ENCODE results near the gene CATSPERE.

- TF ChIP-seq EZH2 (IDR thresholded peaks at IDR 0.05; ENCODE audit: insufficient read depth, low read length) (no peak), CTCF (IDR thresholded peaks at IDR 0.05; ENCODE audit: insufficient read depth, low read depth, low read length) (no peak)
Measured at GRCh38 chr1:244665771-244666217, 204.7 kb downstream of the CATSPERE start.
